ENCODE measurements around the gene PRSS56. TPM values are rescaled to one million over a fixed set of nuclear protein-coding genes. Genes with fewer than 3 reads are reported as not detected.

PRSS56 gene
- total RNA-seq, 2 donors from 2014 or later: not detected

- intact Hi-C loops (cut with DNase I): no loop called here
- Histone ChIP-seq H3K36me3 (no peaks in the 10 kb centered on the region), H3K9me3 (no peaks in the 10 kb centered on the region), H3K9ac (ENCODE audit: low read depth in 2 of 2, low read length in 2 of 2) (no peak overlapping the region), H3K4me1 (no peaks in the 10 kb centered on the region), H3K27me3 (peaks cover 19% of the 10 kb centered on the region), H3K27ac (no peak overlapping the region), H3K4me3 (no peak overlapping the region)
- no peak for DNase-seq
- no peak for TF ChIP-seq CTCF (IDR thresholded peaks at IDR 0.05)
These were observed 11.9 kb upstream of the PRSS56 start for GRCh38 chr2:232508251-232508650.

GRCh38 chr2:232511336-232511890 lies 8.8 kb upstream of the PRSS56 start:
- DNase-seq: no peak
- Histone ChIP-seq H3K9ac (ENCODE audit: low read depth in 2 of 2, low read length in 2 of 2) (no peak overlapping the region), H3K27me3 (no peaks in the 10 kb centered on the region), H3K36me3 (no peaks in the 10 kb centered on the region), H3K4me3 (no peak overlapping the region), H3K9me3 (no peaks in the 10 kb centered on the region), H3K27ac (no peak overlapping the region), H3K4me1 (no peaks in the 10 kb centered on the region)
- intact Hi-C loops (cut with DNase I): no loop called here
- no peak for TF ChIP-seq CTCF (IDR thresholded peaks at IDR 0.05)

GRCh38 chr2:232512602-232513001 lies 7.6 kb upstream of the PRSS56 start:
- no peaks in the 10 kb centered on the region for H3K27me3 ChIP-seq
- no peak for DNase-seq

GRCh38 chr2:232513353-232513752 lies 6.8 kb upstream of the PRSS56 start:
- Histone ChIP-seq H3K9me3 (no peaks in the 10 kb centered on the region), H3K27me3 (no peaks in the 10 kb centered on the region), H3K27ac (no peak overlapping the region), H3K9ac (ENCODE audit: low read depth in 2 of 2, low read length in 2 of 2) (no peak overlapping the region), H3K4me3 (no peak overlapping the region), H3K4me1 (no peaks in the 10 kb centered on the region), H3K36me3 (no peaks in the 10 kb centered on the region)
- intact Hi-C loops (cut with DNase I): no loop called here
- DNase-seq: no peak
- no peak for TF ChIP-seq CTCF (IDR thresholded peaks at IDR 0.05)

More at GRCh38 chr2:232512602-232513001, 7.6 kb upstream of the PRSS56 start:
- Histone ChIP-seq H3K27ac (no peak overlapping the region), H3K36me3 (no peaks in the 10 kb centered on the region), H3K4me3 (no peak overlapping the region), H3K4me1 (no peaks in the 10 kb centered on the region), H3K9ac (ENCODE audit: low read depth in 2 of 2, low read length in 2 of 2) (no peak overlapping the region), H3K9me3 (no peaks in the 10 kb centered on the region)
- intact Hi-C loops (cut with DNase I): no loop called here
- no peak for TF ChIP-seq CTCF (IDR thresholded peaks at IDR 0.05)

- no peaks in the 10 kb centered on the region for H3K4me1 ChIP-seq
- H3K36me3 ChIP-seq: no peaks in the 10 kb centered on the region
- no peaks in the 10 kb centered on the region for H3K9me3 ChIP-seq
- no peak for TF ChIP-seq CTCF (IDR thresholded peaks at IDR 0.05)
- H3K9ac ChIP-seq (ENCODE audit: low read depth in 2 of 2, low read length in 2 of 2): no peak overlapping the region
- intact Hi-C loops (cut with DNase I): no loop called here
- H3K27ac ChIP-seq: no peak overlapping the region
- no peak for DNase-seq
- H3K4me3 ChIP-seq: no peak overlapping the region
- H3K27me3 ChIP-seq: no peaks in the 10 kb centered on the region
These were observed 4.5 kb upstream of the PRSS56 start for GRCh38 chr2:232515639-232516038.
